GM21786 (cell line): ENCODE measurements around the gene TGFBR3.

Experiments used
- ATAC-seq: cut with Tn5 transposase; IDR thresholded peaks from one replicate; pipeline ENCODE4 v1.9.1; 2021; ENCODE audit not compliant: unreplicated experiment

TGFBR3 gene

DNA sequence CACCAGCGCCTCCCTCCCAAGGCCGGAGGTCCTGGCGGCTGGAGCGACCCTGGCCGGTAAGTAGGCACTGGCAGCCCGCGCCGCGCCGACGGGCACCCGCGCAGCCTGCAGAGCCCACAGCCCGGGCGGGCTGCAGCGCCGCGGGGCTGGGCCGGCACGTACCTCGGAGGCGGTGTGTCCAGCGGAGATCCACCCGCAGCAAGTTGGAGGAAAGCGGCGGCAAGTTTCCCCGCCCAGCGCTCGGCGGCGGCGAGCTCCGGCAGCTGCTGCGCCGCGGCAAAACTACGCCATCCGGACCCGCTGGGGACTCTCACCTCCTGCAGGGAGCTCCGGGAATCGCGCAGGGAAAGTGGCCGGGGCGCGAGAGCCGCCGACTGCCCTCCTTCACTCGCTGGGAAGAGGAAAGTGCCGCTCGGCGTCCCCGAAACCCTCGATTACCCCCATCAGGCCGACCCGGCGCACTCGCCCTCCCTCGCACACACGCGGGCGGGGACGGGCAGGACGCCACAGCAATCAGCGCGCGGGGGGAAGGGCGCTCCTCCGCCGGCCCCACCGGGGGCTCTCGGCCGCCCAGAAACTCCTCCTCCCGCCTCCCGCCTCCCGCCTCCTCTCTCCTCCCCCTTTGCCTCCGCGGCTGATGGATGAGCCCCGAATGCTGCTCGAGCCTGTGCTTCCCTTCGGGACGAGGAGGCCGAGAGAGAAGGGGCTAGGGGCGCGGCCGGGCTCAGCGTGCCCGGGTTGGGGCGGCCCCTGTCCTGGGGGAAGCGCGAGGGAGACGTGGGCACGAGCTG lies at the start of gene TGFBR3:
Gene TGFBR3 (minus strand): TSS at position 436 of the 791 bp plus-strand sequence. CDS start 24,620 bp downstream, outside the sequence.
- ATAC-seq = peak; percentile 63

DNA sequence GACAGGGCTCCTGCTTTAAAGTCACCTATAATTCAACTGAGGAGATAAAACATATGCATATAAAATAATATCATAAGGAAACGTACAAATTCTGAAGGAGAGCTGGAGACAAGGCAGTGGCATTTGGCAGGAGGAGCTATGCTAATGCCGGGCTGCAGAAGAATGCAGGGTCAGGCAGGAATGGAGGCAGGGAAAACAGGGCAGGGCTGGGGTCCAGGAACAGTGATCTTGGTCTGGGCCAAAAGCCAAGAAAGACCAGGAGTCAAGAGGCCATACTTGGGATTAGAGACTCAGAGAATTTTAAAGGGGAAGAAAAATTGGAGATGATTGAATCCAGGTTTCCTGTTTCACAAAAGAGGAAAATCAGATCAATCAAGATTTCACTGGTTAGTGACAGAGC lies 43.3 kb upstream of the TGFBR3 start:
- ATAC-seq = no peak

DNA sequence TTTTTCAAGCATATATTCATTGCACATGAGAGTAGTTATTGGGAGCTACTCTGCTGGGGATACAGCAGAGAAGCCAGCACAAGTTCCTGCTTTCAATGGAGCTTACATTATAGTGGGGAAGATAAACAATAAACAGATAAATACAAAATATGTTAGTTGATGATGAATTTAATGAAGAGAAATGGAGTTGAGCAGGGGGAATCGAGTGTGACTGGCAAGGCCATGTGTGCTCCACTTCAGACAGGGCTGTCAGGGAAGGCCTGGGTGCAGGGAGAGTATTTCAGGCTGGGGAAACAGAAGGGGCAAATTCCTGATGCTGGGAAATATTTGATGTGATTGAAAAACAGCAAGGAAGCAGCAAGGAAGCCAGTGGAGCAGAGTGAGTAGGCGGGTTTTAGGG lies 42.1 kb upstream of the TGFBR3 start:
- ATAC-seq = no peak

DNA sequence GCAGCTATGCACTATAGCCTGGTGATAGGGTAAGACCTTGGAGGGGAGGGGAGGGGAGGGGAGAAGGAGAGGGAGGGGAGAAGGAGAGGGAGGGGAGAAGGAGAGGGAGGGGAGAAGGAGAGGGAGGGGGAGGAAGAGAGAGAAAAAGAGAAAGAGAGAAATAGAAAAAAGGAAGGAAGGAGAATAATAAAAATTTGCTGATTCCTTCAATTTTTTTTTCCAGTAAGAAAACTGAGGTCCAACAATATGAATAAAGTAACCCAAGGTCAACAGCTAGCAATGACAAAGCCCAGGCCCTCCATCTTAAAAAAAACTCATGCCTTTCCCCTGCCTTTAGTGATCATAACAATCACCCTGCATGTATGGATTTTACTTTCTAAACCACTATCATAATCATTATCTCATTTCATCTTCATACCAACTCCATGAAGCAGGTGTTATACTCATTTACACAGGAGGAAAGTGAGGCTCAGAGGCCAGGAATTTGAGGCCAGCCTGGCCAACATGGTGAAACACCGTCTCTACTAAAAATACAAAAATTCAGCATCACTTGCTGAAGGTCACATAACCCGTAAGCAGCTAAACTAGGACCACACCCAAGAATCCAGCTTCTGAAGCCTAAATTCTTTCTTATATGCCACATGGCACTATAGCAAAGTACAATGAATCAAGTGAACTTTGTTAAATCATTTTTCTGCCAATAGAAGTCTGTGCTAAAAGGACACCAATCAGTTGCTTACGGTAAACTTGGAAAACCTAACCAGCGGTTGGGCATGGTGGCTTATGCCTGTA lies 39.9 kb upstream of the TGFBR3 start:
- ATAC-seq = no peak

DNA sequence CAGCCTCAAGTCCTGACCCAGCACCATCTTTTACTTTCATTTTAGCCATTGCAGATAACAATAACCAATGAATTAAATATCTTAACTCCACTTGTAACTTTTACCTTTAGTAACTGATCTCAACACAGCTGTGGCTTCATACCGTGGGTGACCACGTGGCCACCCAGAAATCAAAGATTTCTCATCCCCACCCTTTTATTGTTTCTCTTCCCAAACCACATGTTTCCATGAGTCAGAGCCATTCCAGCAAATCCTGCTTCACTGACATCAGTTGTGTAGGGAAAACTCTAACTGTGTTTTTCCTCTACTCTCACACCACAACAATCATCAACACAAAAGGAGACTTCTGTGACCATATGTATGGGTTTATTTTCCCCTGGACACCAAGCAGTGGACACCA lies 38.2 kb upstream of the TGFBR3 start:
- ATAC-seq = no peak

DNA sequence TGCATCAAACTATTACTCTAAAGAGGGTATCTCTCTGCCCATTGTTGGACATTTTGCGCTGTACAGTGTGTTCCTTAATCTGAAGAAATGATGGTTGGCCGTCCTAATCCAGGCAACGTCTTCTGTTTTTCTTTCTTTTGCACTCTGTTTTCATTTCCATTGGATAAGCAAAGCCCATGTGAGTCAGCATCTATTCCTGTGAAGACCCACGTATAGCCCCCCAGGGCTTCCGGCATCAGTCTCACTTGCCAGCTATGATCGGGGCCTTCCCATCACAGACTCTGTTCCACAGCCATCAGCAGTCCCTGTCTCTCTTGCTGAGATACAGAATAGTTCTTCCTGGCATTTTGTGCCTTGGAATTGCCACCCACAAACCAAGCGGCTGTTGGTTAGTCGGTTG lies 34.0 kb upstream of the TGFBR3 start:
- ATAC-seq = no peak

DNA sequence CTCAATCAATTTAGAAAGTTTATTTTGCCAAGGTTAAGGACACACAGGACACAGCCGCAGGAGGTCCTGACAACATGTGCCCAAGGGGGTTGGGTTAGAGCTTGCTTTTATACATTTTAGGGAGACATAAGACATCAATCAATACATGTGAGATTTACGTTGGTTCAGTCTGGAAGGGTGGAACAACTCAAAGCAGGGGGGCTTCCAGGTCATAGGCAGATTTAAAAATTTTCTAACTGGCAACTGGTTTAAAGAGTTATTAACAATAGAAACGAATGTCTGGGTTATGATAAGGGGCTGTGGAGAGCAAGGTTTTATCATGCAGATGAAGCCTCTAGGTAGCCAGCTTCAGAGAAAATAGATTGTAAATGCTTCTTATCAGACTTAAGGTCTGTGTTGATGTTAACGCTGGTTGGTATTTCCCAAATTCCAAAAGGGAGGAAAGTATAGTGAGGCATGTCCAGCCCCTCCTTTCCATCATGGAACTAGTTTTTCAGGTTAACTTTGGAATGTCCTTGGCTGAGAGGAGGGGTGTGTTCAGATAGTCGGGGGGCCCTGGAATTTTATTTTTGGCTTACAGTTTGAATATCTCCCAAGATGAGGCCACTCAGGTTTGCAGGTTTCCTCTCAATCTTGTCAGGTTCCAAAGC lies 31.0 kb upstream of the TGFBR3 start:
- no peak for ATAC-seq

DNA sequence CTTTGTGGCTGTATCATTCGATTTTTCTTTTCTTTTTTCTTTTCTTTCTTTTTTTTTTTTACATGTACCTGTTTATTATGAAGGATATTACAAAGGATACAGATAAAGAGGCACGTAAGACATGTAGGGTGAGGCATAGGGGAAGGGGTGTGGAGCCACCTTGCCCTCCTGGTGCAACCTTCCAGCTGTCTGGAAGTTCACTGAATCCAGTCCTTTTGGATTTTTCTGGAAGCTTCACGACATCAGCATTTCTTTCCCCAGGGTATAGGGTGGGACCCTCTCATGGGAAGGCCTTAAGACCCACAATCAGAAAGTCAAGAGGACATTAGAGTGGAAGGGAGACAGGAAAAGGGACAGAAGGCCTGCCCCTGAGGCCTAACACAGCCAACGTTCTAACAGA lies 30.1 kb upstream of the TGFBR3 start:
- no peak for ATAC-seq

DNA sequence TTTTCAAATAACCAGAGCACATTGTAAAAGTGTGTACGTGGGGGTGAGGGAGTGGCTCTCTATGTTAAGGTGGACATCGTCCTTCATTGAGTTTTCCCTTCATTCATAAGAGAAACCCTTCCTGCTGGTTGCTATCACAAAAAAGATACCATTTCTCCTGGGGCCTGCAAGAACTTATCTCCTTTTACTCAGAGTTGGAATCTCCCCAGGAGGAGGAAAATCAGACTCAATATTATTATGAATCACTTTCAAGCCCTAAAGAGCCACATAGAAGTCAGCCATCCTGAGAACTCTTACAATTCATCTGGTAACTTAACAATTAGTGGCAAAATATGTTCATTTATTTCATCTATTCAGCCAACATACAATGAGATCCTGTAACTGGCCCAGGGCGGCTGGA lies 27.1 kb upstream of the TGFBR3 start:
- no peak for ATAC-seq

DNA sequence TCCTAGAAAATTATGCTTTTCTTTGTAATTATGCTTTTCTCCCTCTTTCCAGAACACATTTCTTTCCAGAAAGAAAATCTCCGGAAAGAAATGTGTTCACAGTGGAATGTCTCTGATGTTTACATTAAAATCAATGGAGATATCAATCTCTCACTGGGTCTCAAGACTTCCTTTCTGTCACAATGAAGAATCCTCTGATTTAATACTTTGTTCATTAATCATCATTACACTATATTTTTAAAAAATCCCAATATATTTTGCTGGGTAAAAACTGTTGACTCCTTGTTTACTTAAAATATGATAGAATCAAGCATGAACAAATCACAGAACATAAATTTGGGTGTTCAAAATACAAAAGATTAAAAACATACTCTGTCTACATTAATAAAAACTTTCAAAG lies 26.3 kb upstream of the TGFBR3 start:
- ATAC-seq = no peak

DNA sequence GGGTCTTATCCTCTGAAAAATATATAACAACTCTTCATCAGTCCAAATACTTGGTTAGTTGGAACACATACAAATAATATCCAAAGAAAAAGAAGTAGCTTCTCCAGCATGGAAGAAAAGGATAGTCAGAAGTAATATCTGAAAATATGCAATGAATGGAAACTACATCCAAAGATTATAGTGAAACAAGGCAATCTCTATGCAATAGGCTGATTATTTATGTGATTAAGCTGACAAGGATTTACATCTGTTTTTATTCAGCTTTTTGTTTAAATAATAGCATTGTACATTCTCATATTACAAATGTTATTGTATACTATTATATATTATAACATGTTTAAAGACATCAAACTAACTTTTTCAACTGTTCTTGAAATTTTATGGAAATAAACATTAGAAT lies 15.3 kb upstream of the TGFBR3 start:
- no peak for ATAC-seq

DNA sequence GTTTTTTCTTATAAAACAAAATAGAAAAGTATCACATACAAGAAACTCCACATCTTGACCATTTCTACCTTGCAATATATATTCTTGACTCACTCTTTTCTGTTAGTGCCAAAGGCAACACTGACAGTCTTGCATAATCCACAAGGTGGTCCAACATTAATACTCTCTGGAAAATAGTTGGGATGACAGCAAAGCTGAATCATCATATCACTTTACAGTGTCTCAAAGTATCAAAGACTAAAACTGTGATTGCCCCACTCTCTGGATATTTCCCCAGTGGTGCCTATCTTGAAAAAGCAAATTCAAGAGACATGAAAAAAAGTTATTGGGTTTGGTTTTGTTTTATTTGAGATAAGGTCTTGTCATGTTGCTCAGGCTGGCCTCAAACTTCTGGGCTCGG lies 14.6 kb upstream of the TGFBR3 start:
- no peak for ATAC-seq

DNA sequence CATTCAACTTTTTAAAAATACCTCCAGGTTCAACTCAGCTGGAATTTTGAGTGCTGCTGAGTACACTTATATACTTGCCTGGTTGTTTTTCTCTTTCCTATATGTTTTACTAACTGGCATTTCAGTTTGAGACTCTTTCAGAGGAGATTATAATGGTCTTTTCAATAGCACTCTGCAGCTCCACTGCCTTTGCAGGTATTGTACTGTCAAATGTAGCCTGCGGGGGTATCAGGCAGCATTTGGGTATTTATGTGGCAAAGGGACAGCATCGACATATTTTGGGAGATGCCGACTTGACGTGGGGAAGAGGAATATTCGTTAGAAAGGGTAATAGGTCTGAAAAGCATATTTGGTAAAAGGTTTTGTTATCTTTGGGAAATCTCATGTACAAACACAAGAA lies 11.1 kb upstream of the TGFBR3 start:
- no peak for ATAC-seq

DNA sequence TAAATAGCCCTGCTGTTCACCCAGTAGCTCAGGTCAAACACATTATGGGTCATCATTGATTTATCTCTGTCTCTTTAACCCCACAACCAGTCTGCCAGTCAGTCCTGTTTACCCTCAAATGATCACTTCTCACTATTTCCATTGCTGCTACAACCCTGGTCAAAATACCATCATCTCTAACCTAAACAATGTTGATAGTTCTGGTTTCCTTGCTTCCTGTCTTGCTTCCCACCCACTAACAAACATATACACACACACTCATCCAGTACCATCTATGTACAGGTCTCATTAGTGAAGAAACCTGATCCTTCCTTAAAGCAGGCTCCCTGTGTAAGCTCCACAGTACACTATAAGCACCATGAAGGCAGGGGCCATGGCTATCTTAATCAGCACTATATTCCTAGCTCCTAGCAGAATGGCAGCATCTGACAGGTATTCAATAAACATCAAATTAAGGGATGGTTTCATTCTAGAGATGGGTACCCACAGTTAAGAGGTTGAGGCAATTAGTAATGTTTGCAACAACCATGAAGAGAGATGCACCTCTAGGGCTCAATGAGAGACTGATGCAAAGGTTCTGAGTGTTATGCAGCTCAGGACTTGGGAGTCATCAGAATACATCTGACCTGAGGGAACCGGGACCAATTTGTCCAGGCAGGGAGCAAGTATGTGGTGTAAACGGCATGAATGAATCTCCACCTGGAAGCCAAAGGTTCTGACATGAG lies 10.0 kb upstream of the TGFBR3 start:
- no peak for ATAC-seq

DNA sequence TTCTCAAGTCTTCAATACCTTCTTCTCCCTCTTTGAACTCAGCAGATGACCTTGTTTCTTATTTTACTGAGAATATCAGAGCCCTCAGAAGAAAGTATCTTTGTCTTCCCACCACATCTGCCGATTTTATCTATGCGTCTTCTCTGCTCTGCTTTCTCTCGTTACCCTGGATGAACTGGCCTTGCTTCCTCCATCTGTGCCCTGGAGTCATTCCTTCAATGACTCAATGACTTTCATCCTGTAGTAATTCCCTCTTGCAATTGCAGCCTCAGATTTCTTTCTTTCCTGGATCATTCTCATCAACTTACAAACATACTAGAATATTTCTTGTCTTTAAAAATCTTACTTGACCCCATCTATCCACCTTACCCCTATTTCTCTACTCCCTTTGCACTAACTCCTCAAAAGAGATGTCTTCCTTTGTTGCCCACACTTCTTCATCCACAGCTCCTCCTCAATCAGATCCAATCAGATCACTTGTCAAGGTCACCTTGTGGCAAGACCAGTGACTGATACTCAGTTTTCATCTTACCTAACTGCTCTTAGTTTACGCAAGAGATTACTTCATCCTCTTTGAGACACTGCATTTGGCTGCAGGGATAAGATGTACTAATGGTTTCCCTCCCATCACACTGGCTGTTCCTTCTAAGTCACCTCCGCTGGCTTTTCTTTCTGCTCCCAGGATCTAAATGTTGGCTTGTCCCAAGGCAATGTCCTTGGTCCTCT lies 8.2 kb upstream of the TGFBR3 start:
- no peak for ATAC-seq

DNA sequence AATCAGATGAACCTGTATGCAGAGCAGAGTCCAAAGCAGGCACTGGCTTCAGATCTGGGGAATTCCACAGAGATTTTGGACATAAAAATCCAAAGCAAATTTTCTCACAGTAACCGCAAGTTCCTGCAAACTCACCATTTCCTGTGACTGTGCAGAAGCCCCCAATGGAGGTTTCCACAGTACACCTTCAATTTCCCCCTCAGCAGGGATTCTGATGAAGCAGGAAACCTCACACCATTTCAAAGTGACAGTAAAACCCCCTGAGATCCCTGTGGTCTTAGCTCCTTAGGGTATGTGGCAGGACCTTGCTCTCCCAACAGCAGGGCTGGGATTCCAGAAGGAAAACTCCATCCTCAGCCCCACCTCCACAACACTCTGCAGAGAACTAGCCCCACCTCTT lies 6.0 kb upstream of the TGFBR3 start:
- no peak for ATAC-seq

DNA sequence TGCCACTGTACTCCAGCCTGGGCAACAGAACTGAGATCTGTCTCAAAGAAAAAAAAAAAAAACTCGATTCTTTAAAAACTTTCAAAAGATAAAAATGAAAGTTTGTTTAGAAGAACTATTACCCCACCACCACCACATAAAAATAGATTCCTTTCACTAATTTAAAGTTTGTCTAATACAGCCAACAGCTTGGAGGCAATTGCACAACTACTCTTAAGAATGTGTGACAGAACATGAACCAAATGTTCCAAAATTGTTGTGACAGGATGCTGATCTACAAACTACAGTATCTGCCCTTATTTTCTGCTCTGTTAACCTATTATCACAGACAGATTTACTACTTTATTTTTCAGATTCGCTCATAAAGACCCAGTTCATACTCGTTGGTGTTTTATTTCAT lies 5.5 kb upstream of the TGFBR3 start:
- no peak for ATAC-seq

DNA sequence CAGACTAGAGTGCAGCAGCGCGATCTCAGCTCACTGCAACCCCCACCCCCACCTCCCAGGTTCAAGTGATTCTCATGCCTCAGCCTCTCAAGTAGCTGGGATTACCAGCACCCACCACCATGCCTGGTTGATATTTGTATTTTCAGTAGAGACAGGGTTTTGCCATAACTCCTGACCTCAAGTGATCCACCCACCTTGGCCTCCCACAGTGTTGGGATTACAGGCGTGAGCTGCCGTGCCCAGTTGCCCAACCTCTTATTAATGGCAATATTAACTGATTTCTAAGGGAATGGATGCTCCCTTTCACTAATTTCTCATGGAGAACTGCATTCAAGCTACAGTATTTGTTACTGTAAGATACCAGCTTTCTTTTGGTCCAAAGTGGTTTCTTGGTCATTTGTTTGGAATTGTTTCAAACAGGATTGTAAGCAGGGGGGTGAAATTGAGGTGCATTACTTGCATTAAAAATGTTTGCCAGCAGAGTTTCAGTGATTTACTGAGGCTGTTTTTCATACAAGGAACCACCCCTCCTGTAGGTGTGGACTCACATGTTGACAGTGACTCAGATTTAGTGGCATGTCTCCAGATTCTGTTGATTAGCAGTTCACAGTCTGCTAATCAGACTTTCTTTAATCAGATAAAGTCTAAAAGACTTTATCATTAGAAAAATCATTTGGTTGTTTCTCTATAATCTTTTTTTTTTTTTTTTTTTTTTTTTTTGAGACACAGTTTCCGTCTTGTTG lies 3.9 kb upstream of the TGFBR3 start:
- no peak for ATAC-seq

DNA sequence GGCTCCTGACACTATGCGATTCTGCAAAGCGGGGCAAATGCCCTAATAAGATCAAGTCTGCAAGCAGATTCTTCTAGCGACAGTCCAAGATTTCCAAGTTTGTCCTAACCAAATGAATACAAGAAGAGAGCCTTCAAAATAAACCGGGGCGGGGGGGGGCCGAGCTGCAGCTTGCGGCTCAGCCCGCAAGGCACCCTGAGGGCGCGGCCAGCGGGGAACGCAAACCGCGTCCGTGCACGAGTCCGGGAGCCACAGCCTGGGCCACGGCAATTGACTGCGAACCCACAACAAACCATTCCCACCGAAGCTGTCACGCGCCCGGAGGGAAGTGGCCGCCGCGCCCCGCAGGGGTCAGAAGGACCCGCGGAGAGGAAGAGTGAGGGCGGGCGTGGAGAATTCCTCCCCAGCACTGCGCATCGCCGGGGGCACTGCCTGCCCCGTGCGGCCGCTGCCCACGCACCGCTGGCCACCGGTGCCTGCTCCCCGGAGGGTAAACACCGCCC lies 687 bp downstream of the TGFBR3 start:
- ATAC-seq = no peak
